ENCODE measurements around the gene JAKMIP2. TPM values are rescaled to one million over a fixed set of nuclear protein-coding genes. Genes with fewer than 3 reads are reported as not detected.

JAKMIP2 gene
- total RNA-seq, 4 donors from 2014 or later = 0.20 TPM; not detected in 3

GRCh38 chr5:147648597-147648996, 133.9 kb downstream of the JAKMIP2 start:
- DNase-seq = no peak
- no peak for ATAC-seq
- in situ Hi-C loops (cut with MboI; ENCODE audit: low sequenced_read_pairs in 4 of 4) (loop anchor here in 1 of 4 donors (25.0 kb wide), 1 partner anchor 164 kb away; no protein-coding TSS in a partner anchor), intact Hi-C loops (cut with DNase I; ENCODE audit: low total_unique reads) (no loop called here)
- TF ChIP-seq CTCF (IDR thresholded peaks at IDR 0.05 in 4 of 5, conservative IDR thresholded peaks at IDR 0.05 in 1 of 5) (no peak), POLR2A (IDR thresholded peaks at IDR 0.05) (no peak)
- no peaks in the 10 kb centered on the region for H3K27me3 ChIP-seq
- H3K27ac ChIP-seq = no peak overlapping the region
- no peaks in the 10 kb centered on the region for H3K4me1 ChIP-seq
- no peaks in the 10 kb centered on the region for H3K9me3 ChIP-seq
- no peak overlapping the region for H3K4me3 ChIP-seq
- H3K36me3 ChIP-seq = no peaks in the 10 kb centered on the region

- ATAC-seq (no peak), DNase-seq (no peak)
- H3K36me3 ChIP-seq = no peaks in the 10 kb centered on the region
- H3K4me1 ChIP-seq = no peaks in the 10 kb centered on the region
- H3K4me3 ChIP-seq = no peak overlapping the region
- no peaks in the 10 kb centered on the region for H3K27me3 ChIP-seq
- intact Hi-C loops (cut with DNase I; ENCODE audit: low total_unique reads) (no loop called here), in situ Hi-C loops (cut with MboI; ENCODE audit: low sequenced_read_pairs in 4 of 4) (loop anchor here in 1 of 4 donors (25.0 kb wide), 1 partner anchor 167 kb away; no protein-coding TSS in a partner anchor)
- H3K9me3 ChIP-seq = no peaks in the 10 kb centered on the region
- no peak overlapping the region for H3K27ac ChIP-seq
- TF ChIP-seq CTCF (IDR thresholded peaks at IDR 0.05 in 4 of 5, conservative IDR thresholded peaks at IDR 0.05 in 1 of 5) (no peak), POLR2A (IDR thresholded peaks at IDR 0.05) (no peak)
These were observed 137.3 kb downstream of the JAKMIP2 start for GRCh38 chr5:147645197-147645596.

GRCh38 chr5:147644460-147644859, 138.1 kb downstream of the JAKMIP2 start:
- H3K9me3 ChIP-seq = no peaks in the 10 kb centered on the region
- intact Hi-C loops (cut with DNase I; ENCODE audit: low total_unique reads) (no loop called here), in situ Hi-C loops (cut with MboI; ENCODE audit: low sequenced_read_pairs in 4 of 4) (loop anchor here in 1 of 4 donors (25.0 kb wide), 1 partner anchor 168 kb away; no protein-coding TSS in a partner anchor)
- H3K4me3 ChIP-seq = no peak overlapping the region
- TF ChIP-seq CTCF (IDR thresholded peaks at IDR 0.05 in 4 of 5, conservative IDR thresholded peaks at IDR 0.05 in 1 of 5) (no peak), POLR2A (IDR thresholded peaks at IDR 0.05) (no peak)
- no peak for DNase-seq
- H3K4me1 ChIP-seq = no peaks in the 10 kb centered on the region
- no peaks in the 10 kb centered on the region for H3K36me3 ChIP-seq
- H3K27me3 ChIP-seq = no peaks in the 10 kb centered on the region
- H3K27ac ChIP-seq = no peak overlapping the region
- ATAC-seq = no peak

GRCh38 chr5:147643142-147643541, 139.4 kb downstream of the JAKMIP2 start:
- H3K9me3 ChIP-seq = no peaks in the 10 kb centered on the region
- H3K4me1 ChIP-seq = no peaks in the 10 kb centered on the region
- H3K27ac ChIP-seq = no peak overlapping the region
- DNase-seq (no peak), ATAC-seq (no peak)
- in situ Hi-C loops (cut with MboI; ENCODE audit: low sequenced_read_pairs in 4 of 4) (loop anchor here in 1 of 4 donors (25.0 kb wide), 1 partner anchor 169 kb away; no protein-coding TSS in a partner anchor), intact Hi-C loops (cut with DNase I; ENCODE audit: low total_unique reads) (no loop called here)
- no peak overlapping the region for H3K4me3 ChIP-seq
- TF ChIP-seq CTCF (IDR thresholded peaks at IDR 0.05 in 4 of 5, conservative IDR thresholded peaks at IDR 0.05 in 1 of 5) (no peak), POLR2A (IDR thresholded peaks at IDR 0.05) (no peak)
- no peaks in the 10 kb centered on the region for H3K36me3 ChIP-seq
- H3K27me3 ChIP-seq = no peaks in the 10 kb centered on the region

GRCh38 chr5:147642666-147643065, 139.9 kb downstream of the JAKMIP2 start:
- no peak for ATAC-seq
- no peaks in the 10 kb centered on the region for H3K36me3 ChIP-seq
- H3K4me3 ChIP-seq = no peak overlapping the region
- H3K27ac ChIP-seq = no peak overlapping the region
- TF ChIP-seq CTCF (IDR thresholded peaks at IDR 0.05 in 4 of 5, conservative IDR thresholded peaks at IDR 0.05 in 1 of 5) (no peak), POLR2A (IDR thresholded peaks at IDR 0.05) (no peak)
- H3K4me1 ChIP-seq = no peaks in the 10 kb centered on the region
- H3K9me3 ChIP-seq = no peaks in the 10 kb centered on the region
- no peak for DNase-seq
- no peaks in the 10 kb centered on the region for H3K27me3 ChIP-seq
- intact Hi-C loops (cut with DNase I; ENCODE audit: low total_unique reads) (no loop called here), in situ Hi-C loops (cut with MboI; ENCODE audit: low sequenced_read_pairs in 4 of 4) (loop anchor here in 1 of 4 donors (25.0 kb wide), 1 partner anchor 170 kb away; no protein-coding TSS in a partner anchor)

Measured in gastrocnemius medialis (tissue), 4 donors.